ENCODE measurements around the gene DPP6. TPM values are rescaled to one million over a fixed set of nuclear protein-coding genes. Genes with fewer than 3 reads are reported as not detected.

The DPP6 gene
- total and polyA plus RNA-seq, 2 of the 8 experiments (the other 6 are each of a cell fraction or from before 2014, with no cell fraction given): 4.7 to 6.8 TPM

GRCh38 chr7:154696556-154696955, 644.4 kb downstream of the DPP6 start:
- no peak overlapping the region for H4K8ac ChIP-seq (ENCODE audit: extremely low read depth, insufficient read depth, low read length)
- H2BK15ac ChIP-seq (ENCODE audit: low read length): no peak overlapping the region
- H2BK120ac ChIP-seq (replicated peaks; ENCODE audit: low read depth, low read length): no peak overlapping the region
- no peak overlapping the region for H4K5ac ChIP-seq (ENCODE audit: insufficient read length, low read depth, low read length)
- no peaks in the 10 kb centered on the region for H3K9me3 ChIP-seq (ENCODE audit: insufficient read depth in 2 of 2, low read depth in 1 of 2, low read length in 1 of 2)
- H3K27me3 ChIP-seq (replicated peaks in 1 of 4; ENCODE audit: control insufficient read depth in 3 of 4, extremely low read depth in 1 of 4, insufficient read depth in 3 of 4, low read length in 3 of 4): no peaks in the 10 kb centered on the region
- POLR2A ChIA-PET (ENCODE audit: partially characterized antibody): no interaction called here
- H3K27ac ChIP-seq (ENCODE audit: low read depth, low read length): no peak overlapping the region; the same call in 1 of the 2 replicates
- no peaks in the 10 kb centered on the region for H3K36me3 ChIP-seq (ENCODE audit: control insufficient read depth in 2 of 4, insufficient read depth in 4 of 4, low read length in 3 of 4)
- H3K4me3 ChIP-seq (ENCODE audit: extremely low read depth in 1 of 4, insufficient read depth in 2 of 4, low read depth in 3 of 4, low read length in 4 of 4): no peak overlapping the region
- no peak overlapping the region for H3K4me2 ChIP-seq (ENCODE audit: insufficient read depth in 1 of 2, low read depth in 2 of 2, low read length in 2 of 2)
- DNase-seq (ENCODE audit: low read depth in 1 of 2, low spot score in 2 of 2) (no peak), FAIRE-seq (no peak)
- H3K56ac ChIP-seq (replicated peaks; ENCODE audit: insufficient read length, low read depth, low read length): no peak overlapping the region
- H3K4me1 ChIP-seq (replicated peaks in 1 of 4; ENCODE audit: control insufficient read depth in 3 of 4, insufficient read depth in 4 of 4, low read length in 3 of 4): no peaks in the 10 kb centered on the region; a peak in 3 of 7 replicates
- H3K23ac ChIP-seq (ENCODE audit: insufficient read length): no peak overlapping the region
- H3K23me2 ChIP-seq (ENCODE audit: low read depth, low read length): no peaks in the 10 kb centered on the region
- no peaks in the 10 kb centered on the region for H3K79me1 ChIP-seq (ENCODE audit: low read depth, low read length)
- H2BK20ac ChIP-seq (ENCODE audit: low read length): no peak overlapping the region
- no peak overlapping the region for H2BK5ac ChIP-seq (ENCODE audit: low read depth, low read length)
- no peak overlapping the region for H3K4ac ChIP-seq (replicated peaks; ENCODE audit: insufficient read length, low read depth, low read length)
- no peaks in the 10 kb centered on the region for H4K20me1 ChIP-seq (replicated peaks in 1 of 2; ENCODE audit: control insufficient read depth in 1 of 2, insufficient read depth in 2 of 2, low read length in 2 of 2)
- H3K14ac ChIP-seq (ENCODE audit: insufficient read length): no peak overlapping the region
- H3K79me2 ChIP-seq (ENCODE audit: control insufficient read depth in 1 of 2, insufficient read depth in 2 of 2, low read length in 2 of 2): no peaks in the 10 kb centered on the region
- H2AK5ac ChIP-seq (ENCODE audit: low read depth, low read length): no peak overlapping the region
- no peak overlapping the region for H3K9ac ChIP-seq (replicated peaks in 1 of 4; ENCODE audit: extremely low read depth in 1 of 4, low read depth in 3 of 4, low read length in 3 of 4)
- WGBS, 2 experiments (ENCODE audit: extremely low coverage in 1 of 2, insufficient coverage in 1 of 2, insufficient read length in 1 of 2, insufficient replicate concordance in 2 of 2, low coverage in 1 of 2, low lambda C conversion rate in 2 of 2, missing lambda C conversion rate in 1 of 2): 89% methylated on average over 8 of the region's 8 CpGs; no CpG with 5 or more reads in 1 of the 2 experiments
- CTCF ChIA-PET (ENCODE audit: partially characterized antibody): interaction anchor here (0.9 kb wide), 1 partner anchor 47 kb away, joined by 3 read pairs; no protein-coding TSS in a partner anchor
- no peak overlapping the region for H4K91ac ChIP-seq (replicated peaks; ENCODE audit: insufficient read length, low read length)
- no peak overlapping the region for H3K18ac ChIP-seq (ENCODE audit: extremely low read depth, low read length)
- no peak overlapping the region for H2BK12ac ChIP-seq (ENCODE audit: low read depth, low read length)
- no peak overlapping the region for H2AFZ ChIP-seq (ENCODE audit: low read length)
- TF ChIP-seq SP1 (IDR thresholded peaks at IDR 0.05; ENCODE audit: low read depth, low read length) (no peak), TAF7 (optimal IDR thresholded peaks at IDR 0.05; ENCODE audit: borderline replicate concordance, low read depth, low read length) (no peak), BACH1 (IDR thresholded peaks at IDR 0.05; ENCODE audit: low read length) (no peak), RAD21 (IDR thresholded peaks at IDR 0.05 in 1 of 2, conservative IDR thresholded peaks at IDR 0.05 in 1 of 2; ENCODE audit: low read depth in 2 of 2, low read length in 2 of 2) (no peak), KDM4A (IDR thresholded peaks at IDR 0.05; ENCODE audit: low read depth, low read length, severe bottlenecking) (no peak), SP2 (IDR thresholded peaks at IDR 0.05; ENCODE audit: low read length) (no peak), USF2 (IDR thresholded peaks at IDR 0.05; ENCODE audit: low read length) (no peak), POLR2A (IDR thresholded peaks at IDR 0.05; ENCODE audit: control extremely low read depth in 1 of 2, low read depth in 2 of 2, low read length in 2 of 2) (no peak), CTBP2 (IDR thresholded peaks at IDR 0.05; ENCODE audit: borderline replicate concordance, insufficient read depth, insufficient read length, low read length) (no peak), POU5F1 (IDR thresholded peaks at IDR 0.05; ENCODE audit: low read depth, low read length) (no peak), SIN3A (conservative IDR thresholded peaks at IDR 0.05 in 1 of 2, IDR thresholded peaks at IDR 0.05 in 1 of 2; ENCODE audit: low read depth in 1 of 2, low read length in 2 of 2) (no peak), CEBPB (IDR thresholded peaks at IDR 0.05; ENCODE audit: low read depth, low read length) (no peak)
